A549 (cell line): ENCODE results near the gene MEMO1. TPM values are rescaled to one million over a fixed set of nuclear protein-coding genes. Genes with fewer than 3 reads are reported as not detected.

Source experiments
- polyA plus RNA-seq, 4 experiments: library from polyadenylated mRNA; depleted of rRNA in 3 of 4; stranded (reverse); fragments of >200 nt; fragmentation: RNase III in 1 of 4; extraction: RNeasy Plus Mini Kit Qiagen cat#74134 plus additional on column Dnase treatment in 1 of 4; gene quantifications; 2 replicates in 3 of 4; 3 replicates in 1 of 4; pipeline ENCODE4 v1.2.3, GENCODE V29; 2011 to 2017

MEMO1 gene
- polyA plus RNA-seq, 2 of the 4 experiments (the other 2 are of a cell fraction), result 80.2 to 87.0 TPM

Other genes with a start within 250 kb of the MEMO1 start
- 176 and 239 TPM in 2 replicates for gene DPY30, start 28.8 kb upstream of the MEMO1 start, polyA plus RNA-seq (2011; rRNA removed)
- gene DPY30, start 28.8 kb upstream of the MEMO1 start, polyA plus RNA-seq (2017; fragmentation: RNase III; extraction: RNeasy Plus Mini Kit Qiagen cat#74134 plus additional on column Dnase treatment), result 142 to 155 TPM (median 153 TPM) in 3 replicates
- 31.1 and 36.3 TPM in 2 replicates for gene SPAST, start 52.5 kb upstream of the MEMO1 start, polyA plus RNA-seq (2011; rRNA removed)
- 18.3 to 19.1 TPM (median 18.7 TPM) in 3 replicates for gene SPAST, start 52.5 kb upstream of the MEMO1 start, polyA plus RNA-seq (2017; fragmentation: RNase III; extraction: RNeasy Plus Mini Kit Qiagen cat#74134 plus additional on column Dnase treatment)
- 54.0 and 69.5 TPM in 2 replicates for gene SLC30A6, start 154.9 kb upstream of the MEMO1 start, polyA plus RNA-seq (2011; rRNA removed)
- 22.7 to 23.3 TPM (median 23.1 TPM) in 3 replicates for gene SLC30A6, start 154.9 kb upstream of the MEMO1 start, polyA plus RNA-seq (2017; fragmentation: RNase III; extraction: RNeasy Plus Mini Kit Qiagen cat#74134 plus additional on column Dnase treatment)